H1 (cell line): ENCODE results near the gene TMEM51. TPM values are rescaled to one million over a fixed set of nuclear protein-coding genes. Genes with fewer than 3 reads are reported as not detected.

Experiments used
- CHD2 ChIP-seq: IDR thresholded peaks from 2 replicates; pipeline ENCODE4 v1.6.1; 2012; ENCODE audit warnings: low read length, improper control_type of control experiment
- polyA plus RNA-seq, 7 experiments: library from polyadenylated mRNA; depleted of rRNA in 3 of 7; stranded (reverse) in 5 of 7; unstranded in 2 of 7; fragments of >200 nt in 5 of 7; fragments of 200-250 nt in 2 of 7; gene quantifications; 1 replicate in 5 of 7; 2 replicates in 1 of 7; 4 replicates in 1 of 7; pipeline versions ENCODE4 v1.2.1 to v1.2.3, GENCODE V29; 2011 to 2013; ENCODE audit warnings: missing spikeins in 2 of 7, mixed read lengths in 2 of 7
- total RNA-seq: library from RNA; stranded (reverse); fragmentation: NEBNext Ultra II Directional; extraction: Animal tissue kit (Norgen Biotek cat#: 25700); gene quantifications from 2 replicates; pipeline ENCODE4 v1.2.1, GENCODE V29; 2021
- TF ChIP-seq, protein P1 (sequence below): fragments of 300-600 bp; sonication (generic); IDR thresholded peaks from 2 replicates; pipeline ENCODE4 v1.7.1; 2012; ENCODE audit warnings: low read length, moderate library complexity, mild to moderate bottlenecking, inconsistent platforms; ENCODE audit not compliant: insufficient replicate concordance

Gene TMEM51
- total and polyA plus RNA-seq, 2 of the 8 experiments (the other 6 are each of a cell fraction or from before 2014, with no cell fraction given) = 9.9 to 10.7 TPM

DNA sequence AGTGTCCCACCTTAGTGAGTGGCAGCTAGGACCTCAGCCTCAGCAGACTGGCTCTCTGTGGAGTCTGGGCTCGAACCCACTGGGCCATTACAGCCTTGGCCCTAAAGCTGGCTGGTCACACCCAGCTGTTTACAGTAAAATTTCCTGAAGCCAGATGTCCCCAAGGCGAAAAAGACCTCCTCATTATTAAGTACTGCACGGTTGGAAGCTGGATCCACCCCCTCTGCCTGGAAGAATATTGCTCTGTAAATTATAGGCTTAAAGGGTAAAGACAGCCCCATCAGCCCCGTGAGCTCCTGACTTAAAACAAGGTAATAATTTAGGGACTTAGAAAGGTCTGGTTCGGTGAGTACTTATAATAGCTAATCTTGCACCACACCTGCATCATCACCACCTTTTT is 30.3 kb upstream of the TMEM51 start (continued):
- TF ChIP-seq, protein P1, sequence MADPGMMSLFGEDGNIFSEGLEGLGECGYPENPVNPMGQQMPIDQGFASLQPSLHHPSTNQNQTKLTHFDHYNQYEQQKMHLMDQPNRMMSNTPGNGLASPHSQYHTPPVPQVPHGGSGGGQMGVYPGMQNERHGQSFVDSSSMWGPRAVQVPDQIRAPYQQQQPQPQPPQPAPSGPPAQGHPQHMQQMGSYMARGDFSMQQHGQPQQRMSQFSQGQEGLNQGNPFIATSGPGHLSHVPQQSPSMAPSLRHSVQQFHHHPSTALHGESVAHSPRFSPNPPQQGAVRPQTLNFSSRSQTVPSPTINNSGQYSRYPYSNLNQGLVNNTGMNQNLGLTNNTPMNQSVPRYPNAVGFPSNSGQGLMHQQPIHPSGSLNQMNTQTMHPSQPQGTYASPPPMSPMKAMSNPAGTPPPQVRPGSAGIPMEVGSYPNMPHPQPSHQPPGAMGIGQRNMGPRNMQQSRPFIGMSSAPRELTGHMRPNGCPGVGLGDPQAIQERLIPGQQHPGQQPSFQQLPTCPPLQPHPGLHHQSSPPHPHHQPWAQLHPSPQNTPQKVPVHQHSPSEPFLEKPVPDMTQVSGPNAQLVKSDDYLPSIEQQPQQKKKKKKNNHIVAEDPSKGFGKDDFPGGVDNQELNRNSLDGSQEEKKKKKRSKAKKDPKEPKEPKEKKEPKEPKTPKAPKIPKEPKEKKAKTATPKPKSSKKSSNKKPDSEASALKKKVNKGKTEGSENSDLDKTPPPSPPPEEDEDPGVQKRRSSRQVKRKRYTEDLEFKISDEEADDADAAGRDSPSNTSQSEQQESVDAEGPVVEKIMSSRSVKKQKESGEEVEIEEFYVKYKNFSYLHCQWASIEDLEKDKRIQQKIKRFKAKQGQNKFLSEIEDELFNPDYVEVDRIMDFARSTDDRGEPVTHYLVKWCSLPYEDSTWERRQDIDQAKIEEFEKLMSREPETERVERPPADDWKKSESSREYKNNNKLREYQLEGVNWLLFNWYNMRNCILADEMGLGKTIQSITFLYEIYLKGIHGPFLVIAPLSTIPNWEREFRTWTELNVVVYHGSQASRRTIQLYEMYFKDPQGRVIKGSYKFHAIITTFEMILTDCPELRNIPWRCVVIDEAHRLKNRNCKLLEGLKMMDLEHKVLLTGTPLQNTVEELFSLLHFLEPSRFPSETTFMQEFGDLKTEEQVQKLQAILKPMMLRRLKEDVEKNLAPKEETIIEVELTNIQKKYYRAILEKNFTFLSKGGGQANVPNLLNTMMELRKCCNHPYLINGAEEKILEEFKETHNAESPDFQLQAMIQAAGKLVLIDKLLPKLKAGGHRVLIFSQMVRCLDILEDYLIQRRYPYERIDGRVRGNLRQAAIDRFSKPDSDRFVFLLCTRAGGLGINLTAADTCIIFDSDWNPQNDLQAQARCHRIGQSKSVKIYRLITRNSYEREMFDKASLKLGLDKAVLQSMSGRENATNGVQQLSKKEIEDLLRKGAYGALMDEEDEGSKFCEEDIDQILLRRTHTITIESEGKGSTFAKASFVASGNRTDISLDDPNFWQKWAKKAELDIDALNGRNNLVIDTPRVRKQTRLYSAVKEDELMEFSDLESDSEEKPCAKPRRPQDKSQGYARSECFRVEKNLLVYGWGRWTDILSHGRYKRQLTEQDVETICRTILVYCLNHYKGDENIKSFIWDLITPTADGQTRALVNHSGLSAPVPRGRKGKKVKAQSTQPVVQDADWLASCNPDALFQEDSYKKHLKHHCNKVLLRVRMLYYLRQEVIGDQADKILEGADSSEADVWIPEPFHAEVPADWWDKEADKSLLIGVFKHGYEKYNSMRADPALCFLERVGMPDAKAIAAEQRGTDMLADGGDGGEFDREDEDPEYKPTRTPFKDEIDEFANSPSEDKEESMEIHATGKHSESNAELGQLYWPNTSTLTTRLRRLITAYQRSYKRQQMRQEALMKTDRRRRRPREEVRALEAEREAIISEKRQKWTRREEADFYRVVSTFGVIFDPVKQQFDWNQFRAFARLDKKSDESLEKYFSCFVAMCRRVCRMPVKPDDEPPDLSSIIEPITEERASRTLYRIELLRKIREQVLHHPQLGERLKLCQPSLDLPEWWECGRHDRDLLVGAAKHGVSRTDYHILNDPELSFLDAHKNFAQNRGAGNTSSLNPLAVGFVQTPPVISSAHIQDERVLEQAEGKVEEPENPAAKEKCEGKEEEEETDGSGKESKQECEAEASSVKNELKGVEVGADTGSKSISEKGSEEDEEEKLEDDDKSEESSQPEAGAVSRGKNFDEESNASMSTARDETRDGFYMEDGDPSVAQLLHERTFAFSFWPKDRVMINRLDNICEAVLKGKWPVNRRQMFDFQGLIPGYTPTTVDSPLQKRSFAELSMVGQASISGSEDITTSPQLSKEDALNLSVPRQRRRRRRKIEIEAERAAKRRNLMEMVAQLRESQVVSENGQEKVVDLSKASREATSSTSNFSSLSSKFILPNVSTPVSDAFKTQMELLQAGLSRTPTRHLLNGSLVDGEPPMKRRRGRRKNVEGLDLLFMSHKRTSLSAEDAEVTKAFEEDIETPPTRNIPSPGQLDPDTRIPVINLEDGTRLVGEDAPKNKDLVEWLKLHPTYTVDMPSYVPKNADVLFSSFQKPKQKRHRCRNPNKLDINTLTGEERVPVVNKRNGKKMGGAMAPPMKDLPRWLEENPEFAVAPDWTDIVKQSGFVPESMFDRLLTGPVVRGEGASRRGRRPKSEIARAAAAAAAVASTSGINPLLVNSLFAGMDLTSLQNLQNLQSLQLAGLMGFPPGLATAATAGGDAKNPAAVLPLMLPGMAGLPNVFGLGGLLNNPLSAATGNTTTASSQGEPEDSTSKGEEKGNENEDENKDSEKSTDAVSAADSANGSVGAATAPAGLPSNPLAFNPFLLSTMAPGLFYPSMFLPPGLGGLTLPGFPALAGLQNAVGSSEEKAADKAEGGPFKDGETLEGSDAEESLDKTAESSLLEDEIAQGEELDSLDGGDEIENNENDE = no peak
- TF ChIP-seq CHD2 = no peak
- TF ChIP-seq, all 59 proteins: peak for 0
